GM21367 (cell line): Measurements from ENCODE around the gene PNMA6E.
"Not testable (repeated sequence)": the region's sequence is repeated elsewhere in the genome, so short reads cannot be mapped to it uniquely, and the experiment has no call there.

Experiments
- ATAC-seq: cut with Tn5 transposase; IDR thresholded peaks from one replicate; pipeline ENCODE4 v1.9.1; 2021; ENCODE audit not compliant: unreplicated experiment

PNMA6E gene

DNA sequence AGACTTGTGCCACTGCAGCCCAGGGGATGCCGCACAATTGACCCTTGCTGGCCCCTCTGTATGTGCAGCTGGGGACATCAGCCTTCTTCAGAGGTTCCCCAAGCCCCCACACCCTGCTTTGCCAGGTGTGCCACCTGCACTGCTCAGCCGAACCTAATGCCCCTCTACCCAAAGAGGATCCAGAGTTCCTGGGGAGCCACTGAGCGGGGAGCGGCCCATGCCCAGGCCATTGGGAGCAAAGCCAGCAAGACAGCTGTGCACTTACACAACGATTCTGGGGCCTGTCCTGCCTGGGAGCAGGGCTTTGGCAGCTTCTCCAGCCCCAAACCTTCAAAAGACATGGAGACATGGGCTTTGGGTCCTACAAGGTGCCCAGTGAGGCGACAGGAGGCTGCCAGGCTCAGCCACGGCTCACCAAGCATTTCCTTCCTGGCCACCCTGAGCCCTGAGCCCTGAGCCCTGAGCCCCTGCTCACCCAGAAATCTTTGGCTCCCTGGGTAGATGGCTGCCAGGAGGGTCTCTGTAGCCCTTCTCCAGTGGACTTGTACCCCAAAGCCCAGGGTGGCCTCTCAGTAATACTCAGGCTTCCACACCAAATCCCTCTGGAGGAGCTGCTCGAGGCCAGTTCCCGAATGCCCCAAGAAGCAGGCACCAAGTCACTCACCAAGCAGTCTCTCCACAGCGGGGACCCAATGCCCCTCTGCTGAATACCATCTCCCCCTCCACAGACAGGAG, 13.0 kb downstream of the PNMA6E start:
- ATAC-seq: no peak

DNA sequence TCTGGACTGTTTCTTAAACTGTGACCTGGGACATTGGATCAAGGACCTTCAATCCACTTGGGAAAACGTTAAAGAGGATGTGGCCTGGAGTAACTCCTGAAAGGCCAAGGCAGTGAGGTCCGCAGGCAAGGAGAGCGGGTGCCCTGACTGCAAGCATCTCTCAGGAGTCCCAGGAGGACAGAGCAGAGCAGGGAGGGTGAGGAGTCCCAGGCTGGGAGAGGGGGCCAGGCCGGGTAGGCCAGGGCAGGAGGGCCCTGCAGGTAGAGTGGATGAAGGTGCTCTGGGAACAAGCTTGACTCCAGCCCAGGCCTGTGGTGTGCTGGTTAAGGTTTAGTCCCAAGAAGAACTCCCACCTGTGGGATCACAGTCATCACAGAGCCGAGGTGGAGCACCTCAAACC, 13.8 kb downstream of the PNMA6E start:
- no peak for ATAC-seq

GRCh38 chrX:153386097-153386496, 15.1 kb downstream of the PNMA6E start:
- ATAC-seq: no peak

DNA sequence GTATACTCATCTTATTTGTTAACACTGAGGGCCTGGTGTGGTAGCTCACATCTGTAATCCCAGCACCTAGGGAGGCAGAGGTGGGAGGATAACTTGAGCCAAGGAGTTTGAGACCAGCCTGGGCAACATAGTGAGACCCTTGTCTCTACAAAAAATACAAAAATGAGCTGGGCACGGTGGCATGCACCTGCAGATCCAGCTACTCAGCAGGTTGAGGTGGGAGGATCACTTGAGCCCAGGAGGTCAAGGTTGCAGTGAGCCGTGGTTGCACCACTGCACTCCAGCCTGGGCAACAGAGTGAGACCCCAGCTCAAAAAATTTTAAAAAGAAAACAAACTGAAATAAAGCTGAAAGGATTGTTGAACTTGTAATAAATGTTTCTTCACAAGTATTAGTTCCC, 16.2 kb downstream of the PNMA6E start:
- ATAC-seq: not testable (repeated sequence)

DNA sequence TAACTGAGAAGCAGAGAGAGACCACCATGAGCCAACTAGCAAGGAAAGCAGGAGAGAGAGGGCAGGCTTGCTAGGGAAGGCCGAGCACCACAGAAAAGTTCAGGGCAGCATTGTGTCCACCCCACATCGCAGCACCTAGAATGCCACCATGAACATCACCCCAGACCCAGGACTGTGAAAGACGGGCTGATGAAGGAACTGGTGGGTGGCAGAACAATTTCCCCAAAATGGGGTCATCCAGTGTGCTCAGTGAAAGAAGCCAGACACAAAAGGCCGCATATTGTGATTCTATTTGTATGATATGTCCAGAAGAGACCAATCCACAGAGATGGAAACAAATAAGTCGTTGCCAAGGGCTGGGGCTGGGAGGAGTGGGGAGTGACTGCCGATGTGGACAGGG, 16.8 kb downstream of the PNMA6E start:
- no peak for ATAC-seq

- no peak for ATAC-seq
Measured at GRCh38 chrX:153382563-153383482, 18.3 kb downstream of the PNMA6E start.

DNA sequence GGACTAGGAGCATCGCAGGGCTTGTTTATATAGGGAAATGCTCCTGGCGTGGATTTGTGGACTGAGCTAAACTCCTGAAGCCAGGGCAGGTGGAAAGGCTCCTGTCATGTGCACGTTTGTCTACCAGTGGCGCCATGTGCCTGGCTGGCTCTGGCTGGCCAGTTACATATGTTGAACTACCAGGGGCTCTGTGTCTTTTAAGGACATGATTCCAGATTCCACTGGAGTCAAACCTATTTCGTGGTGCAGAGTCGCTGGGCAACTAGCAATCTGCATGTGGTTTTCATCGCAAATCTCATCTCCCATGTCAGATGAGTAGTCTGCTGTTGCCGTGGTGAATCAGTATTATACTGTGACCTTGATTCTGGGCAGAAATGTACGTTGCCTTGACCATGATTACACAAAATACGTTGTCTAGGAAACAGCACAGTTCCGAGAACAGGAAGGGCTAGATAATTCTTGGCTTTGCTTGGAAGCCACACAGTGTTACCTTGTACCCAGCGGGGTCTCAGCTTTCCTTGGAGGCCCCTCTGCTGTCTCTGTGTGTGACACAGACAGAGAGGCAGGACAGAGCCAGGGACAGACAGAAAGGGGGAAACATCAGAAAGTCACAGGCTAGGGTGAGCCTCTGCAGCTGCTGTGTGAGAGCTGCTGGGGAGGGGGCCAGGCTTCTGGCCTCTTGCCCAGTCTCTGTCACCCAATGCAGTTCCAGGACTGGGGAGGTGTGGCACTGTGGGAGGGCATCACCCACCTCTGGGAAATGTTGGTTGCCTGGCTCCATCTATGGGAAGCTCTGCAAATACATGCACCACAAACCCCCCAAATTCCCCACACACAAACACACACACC, 19.2 kb downstream of the PNMA6E start:
- ATAC-seq: no peak

GRCh38 chrX:153380691-153381090, 20.5 kb downstream of the PNMA6E start:
- ATAC-seq: no peak

GRCh38 chrX:153379971-153380581, 21.1 kb downstream of the PNMA6E start:
- ATAC-seq: no peak

DNA sequence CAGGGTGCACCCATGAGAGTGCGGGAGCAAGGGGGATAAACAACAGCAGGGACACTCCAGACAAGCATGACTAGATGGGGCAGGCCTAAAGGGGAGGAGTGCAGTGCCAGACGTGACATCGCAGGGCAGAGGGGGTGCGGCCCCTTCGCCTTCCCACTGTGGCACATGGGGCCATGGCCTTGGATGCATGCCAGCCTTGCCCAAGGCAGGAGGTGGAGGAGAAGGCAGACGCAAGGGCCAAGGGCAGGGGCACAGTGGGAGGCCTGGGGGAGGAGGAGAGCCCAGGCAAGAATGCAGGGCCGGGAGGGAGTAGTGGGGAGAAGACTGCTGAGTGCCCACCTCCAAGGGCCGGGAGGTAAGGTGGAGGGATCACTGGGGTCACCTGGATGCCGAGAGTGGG, 21.6 kb downstream of the PNMA6E start:
- no peak for ATAC-seq

GRCh38 chrX:153378607-153379006, 22.5 kb downstream of the PNMA6E start:
- ATAC-seq: no peak

GRCh38 chrX:153377727-153378126, 23.4 kb downstream of the PNMA6E start:
- ATAC-seq: no peak

DNA sequence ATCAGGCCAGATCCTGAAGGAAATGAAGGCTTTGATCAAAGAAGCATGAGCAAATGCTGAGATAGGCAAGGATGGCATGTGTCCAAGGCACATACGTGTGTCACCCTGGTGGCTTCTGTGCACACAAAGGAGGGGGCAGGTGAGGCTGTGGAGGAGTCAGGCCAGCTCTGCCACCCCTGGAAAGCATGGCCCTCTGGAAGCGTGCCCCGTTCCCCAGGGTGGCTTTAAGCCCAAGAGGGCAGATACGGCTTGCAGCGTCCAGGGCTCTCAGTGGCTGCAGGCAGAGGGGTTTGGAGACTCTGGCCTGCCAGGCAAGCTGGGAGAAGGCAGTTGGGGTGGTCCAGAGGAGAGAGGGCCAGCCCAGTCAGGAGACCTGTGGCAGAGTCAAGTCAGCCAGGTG, 25.6 kb downstream of the PNMA6E start:
- no peak for ATAC-seq

- ATAC-seq: no peak
Measured at GRCh38 chrX:153374426-153374825, 26.7 kb downstream of the PNMA6E start.

GRCh38 chrX:153372949-153373348, 28.2 kb downstream of the PNMA6E start:
- no peak for ATAC-seq

DNA sequence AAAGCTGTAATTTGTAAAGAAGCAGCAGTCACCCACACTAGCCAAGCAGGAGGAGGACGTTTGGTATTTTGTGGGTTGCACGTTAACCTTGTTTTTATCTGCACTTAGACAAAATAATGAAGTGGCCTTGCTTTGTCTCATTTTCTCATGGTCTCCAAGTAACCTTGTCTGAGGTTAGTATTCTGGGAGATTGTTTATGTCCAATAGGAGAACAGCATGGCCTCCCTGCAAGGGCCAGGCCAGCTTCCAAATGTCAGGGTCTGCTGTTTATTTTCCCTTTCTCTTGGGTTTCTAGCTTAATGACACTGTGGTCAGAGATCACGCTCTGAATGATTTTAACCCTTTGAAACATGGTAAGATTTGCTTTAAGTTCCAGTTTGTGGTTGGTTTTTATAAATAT, 29.9 kb downstream of the PNMA6E start:
- no peak for ATAC-seq

GRCh38 chrX:153370293-153371055, 30.7 kb downstream of the PNMA6E start:
- no peak for ATAC-seq

DNA sequence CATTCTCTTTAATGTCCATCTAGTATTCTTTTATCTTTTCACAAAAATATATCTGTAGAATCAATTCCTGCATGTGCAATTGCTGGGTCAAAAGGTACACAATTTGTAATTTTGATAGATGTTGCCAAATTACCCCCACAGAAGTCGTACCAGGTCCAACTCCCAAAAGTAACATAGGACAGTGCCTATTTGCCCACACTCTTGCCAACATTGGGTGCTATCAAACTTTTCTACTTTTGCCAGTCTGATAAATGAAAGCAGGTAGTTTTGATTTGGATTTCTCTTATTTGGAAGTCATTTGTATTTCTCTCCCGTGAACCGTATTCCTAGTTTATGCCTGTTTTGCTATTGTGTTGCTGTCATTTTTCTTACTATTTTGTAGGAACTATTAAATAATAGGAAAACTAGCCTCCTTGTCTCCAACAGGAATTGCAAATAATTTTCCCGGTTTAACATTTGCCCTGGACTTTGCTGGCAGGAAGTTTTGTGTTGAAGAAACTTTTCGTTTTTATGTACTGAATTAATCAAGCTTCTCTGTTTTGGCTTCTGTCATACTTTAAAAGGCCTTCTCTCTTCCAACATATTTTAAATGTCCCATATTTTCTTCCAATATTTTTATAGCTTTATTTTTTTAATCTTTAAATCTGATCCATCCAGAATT, 34.1 kb downstream of the PNMA6E start:
- no peak for ATAC-seq

DNA sequence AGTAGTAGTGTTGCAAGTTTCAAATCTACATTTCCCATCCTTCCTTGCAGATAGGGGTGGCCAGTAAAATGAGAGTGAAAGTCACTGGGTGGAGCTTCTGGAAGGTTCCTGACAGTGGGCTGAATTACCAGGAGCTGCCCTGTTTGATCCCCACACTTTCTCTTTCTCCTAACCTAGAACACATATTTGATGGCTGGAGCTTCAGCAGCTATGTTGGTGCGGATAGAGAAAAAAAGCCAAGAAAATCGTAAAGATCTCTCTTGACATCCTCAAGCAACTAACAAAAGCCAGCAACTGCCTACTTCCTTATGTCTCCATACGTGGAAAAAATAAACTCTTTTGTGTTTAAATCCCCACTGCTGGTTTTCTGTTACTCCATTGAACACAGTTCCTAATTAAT, 35.0 kb downstream of the PNMA6E start:
- ATAC-seq: no peak

DNA sequence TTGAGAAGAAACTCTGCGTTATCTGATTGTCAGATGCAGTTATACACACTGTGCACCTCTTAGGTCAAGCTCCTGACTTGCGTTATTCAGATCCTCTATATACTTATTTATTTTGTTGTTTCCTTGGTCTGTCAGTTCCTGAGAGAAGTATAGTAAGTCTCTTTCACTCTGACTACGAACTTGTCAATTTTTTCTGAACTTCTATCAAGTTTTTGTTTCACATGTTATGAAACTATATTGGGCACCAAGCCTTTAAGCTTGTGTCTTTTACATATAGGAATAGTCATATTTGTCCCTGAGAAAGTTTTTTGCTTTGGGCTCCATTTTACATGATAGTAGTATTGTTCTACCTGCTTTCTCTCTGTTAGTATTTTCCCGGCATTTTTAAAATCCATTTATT, 35.5 kb downstream of the PNMA6E start:
- ATAC-seq: no peak
